Hematopoietic multipotent progenitor cell treated with erythropoietin and hydrocortisone succinate and interleukin-3 and kit ligand, for 6 days (in vitro differentiated cells): ENCODE results near the gene TMEM184A.

Experiments used
- DNase-seq: peaks from one replicate; pipeline ENCODE4 v3.0.0-alpha.2; 2015

TMEM184A gene

DNA sequence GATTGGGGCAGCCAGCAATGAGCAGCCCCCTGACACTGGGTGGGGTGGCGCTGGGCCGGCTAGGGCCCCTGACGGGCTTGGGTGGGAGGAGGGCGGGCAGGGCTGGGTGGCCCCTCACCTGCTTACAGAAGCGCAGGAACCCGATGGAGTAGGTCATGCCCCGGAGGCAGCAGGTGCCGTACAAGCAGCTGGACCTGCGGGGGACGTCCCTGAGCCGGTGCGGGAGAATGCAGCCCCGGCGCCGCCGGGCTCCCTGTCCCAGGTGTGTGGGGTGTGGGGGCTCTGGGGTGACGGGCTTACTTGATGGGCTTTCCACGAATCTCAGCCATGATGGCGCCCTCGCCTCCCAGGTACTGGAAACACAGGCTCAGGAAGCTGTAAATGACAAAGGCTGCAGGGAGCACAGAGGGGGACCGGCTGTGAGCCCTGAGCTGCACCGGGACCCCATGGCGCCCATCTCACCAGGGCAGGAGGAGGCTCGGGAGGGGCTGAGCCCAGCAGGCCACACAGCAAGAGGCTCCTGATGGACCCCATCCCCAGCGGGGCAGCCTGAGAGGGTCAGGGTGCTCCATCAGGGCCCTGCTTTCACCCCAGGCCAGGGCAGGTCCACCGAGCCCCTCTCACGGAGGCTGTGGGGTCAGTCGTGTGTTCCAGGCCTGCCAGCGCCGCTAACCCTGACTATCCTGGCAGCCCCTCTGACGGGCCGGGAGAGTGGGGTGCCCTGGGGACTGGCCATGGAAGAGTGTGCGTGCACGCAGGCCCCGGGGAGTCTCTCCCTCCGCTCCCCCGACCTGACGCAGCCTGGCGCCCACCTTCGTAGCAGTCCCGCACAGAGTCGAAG, 5.8 kb downstream of the TMEM184A start:
- DNase-seq = no peak

DNA sequence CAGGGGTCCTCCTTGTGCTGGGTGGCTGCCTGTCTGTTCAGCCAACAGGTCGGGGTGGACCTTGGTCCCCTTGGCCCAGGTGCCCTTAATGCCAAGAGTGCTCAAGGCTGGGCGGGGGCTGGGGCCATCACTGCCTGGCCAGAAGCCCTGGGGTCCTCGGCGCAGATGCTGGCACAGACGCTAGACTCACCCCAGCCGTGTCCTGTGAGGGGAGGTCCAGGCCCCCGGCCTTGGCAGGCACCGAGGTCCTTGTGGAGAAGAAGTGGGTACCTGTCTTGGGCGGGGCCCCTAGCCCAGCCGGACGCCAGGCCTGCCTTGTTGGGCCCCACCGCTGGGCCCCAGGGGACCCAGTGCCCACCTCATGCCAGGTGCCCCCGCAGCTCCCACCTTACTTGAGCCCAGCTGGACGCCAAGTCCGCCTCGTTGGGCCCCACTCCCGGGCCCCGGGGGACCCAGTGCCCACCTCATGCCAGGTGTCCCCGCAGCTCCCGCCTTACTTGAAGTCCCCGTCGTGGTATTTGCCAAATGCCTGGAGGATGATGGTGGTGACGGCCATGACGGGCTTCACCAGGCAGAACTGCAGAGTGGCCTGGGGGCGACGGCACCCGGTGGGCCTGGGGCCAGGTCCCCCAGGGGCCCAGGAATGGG, 6.5 kb downstream of the TMEM184A start:
- no peak for DNase-seq

- DNase-seq = no peak
Measured at GRCh38 chr7:1548944-1549343, 7.1 kb downstream of the TMEM184A start.

DNA sequence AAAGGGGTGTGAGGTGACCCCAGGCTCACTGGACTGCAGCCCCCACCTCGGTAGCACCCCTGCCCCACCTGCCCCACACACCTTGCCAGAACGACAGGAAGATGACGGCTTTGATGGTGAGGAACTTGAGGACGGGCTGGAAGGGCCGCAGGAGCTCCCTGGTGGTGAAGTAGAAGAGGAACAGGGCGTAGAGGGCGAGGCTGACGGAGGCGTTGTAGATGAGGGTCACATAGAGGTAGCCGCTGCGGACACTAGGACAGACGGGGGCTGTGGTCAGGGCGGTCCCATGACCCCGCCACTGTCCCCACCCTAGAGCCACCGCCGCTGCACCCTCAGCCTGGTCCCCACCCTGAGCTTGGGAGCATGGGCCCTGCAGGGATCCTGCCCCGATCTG, 7.6 kb downstream of the TMEM184A start:
- DNase-seq = peak; percentile 54

- no peak for DNase-seq
Measured at GRCh38 chr7:1547777-1548437, 8.1 kb downstream of the TMEM184A start.

DNA sequence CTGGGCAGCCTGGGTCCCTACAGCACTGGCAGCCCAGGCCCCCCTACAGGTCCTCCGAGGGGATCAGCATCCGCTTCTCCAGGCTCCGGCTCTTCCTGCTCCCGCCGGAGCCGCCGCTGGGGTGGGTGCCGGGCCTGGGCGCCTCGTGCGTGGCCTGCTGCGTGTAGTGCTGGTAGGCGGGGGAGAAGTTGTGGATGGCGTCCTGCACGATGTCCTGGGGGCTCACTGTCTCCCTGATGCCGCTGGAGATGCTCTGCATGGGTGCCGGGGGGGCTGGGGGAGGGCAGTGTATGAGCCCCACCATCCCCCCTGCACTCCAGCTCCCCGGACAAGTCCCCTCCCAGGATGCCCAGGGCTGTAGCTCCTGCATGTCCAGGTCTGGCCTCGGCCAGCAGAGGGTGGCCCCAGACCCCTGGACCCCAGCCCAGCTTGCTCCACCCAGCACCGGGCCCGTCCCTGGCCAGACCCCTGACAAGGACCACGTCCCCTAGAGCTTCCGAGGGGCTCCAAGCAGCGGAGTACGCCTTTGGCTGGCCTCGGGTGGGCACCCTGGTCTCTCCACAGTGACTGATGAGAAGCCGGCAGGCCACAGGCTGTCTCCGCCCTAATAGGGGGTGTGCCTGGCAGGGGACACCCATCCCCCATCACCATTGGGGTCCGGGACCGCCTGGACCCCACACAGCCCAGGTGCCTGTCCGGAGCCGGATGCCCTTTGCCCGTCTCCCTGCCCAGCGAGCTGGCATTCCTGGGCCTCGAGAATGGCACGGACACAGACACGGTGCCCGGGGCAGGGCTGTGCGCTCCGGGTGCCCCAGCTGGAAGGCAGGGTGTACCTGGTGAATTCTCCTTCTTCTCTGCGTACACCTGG, 8.9 kb downstream of the TMEM184A start:
- DNase-seq = no peak

- DNase-seq = no peak
Measured at GRCh38 chr7:1546274-1546908, 9.6 kb downstream of the TMEM184A start.

GRCh38 chr7:1545417-1546246, 10.4 kb downstream of the TMEM184A start:
- no peak for DNase-seq

DNA sequence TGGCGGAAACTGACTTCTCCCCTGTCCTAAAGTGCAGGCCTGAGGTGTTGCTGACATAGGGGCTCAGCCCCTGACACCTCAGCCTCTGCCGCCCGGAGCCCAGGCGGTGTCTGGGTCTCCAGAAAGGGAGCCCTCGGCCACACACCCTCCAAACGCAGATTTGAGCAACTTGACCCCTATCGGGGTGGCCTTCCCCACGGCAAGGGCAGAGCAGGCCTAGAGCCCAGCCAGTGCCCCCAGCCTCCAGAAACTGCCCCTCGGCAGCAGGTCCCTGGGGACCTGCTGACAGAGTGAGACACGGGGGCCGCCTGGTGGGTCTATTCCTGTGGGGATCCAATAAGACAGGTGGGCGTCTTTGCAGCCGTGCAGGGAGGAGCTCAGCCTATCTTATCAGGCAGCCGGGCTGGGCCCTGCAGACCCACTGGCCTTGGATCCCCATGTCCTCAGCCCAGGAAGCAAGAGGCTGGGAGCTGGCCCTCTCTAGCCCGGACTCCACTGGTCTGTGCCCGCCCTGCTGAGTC, 11.0 kb downstream of the TMEM184A start:
- no peak for DNase-seq

GRCh38 chr7:1544178-1544895, 11.7 kb downstream of the TMEM184A start:
- DNase-seq = no peak

DNA sequence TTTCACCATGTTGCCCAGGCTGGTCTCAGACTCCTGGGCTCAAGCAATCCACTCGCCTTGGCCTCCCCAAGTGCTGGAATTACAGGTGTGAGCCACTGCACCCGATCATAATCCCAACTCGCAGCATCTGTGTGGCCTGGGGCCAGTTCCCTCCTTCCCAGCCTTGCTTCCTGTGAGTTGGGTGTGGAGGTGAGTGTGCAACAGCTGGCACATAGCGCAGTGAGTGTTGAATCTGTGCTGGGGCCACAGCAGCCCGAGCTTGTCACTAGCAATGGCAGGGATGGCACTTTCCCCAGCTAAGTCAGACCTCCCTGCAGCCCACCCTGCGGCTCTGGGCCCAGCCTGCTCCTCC, 12.2 kb downstream of the TMEM184A start:
- no peak for DNase-seq

DNA sequence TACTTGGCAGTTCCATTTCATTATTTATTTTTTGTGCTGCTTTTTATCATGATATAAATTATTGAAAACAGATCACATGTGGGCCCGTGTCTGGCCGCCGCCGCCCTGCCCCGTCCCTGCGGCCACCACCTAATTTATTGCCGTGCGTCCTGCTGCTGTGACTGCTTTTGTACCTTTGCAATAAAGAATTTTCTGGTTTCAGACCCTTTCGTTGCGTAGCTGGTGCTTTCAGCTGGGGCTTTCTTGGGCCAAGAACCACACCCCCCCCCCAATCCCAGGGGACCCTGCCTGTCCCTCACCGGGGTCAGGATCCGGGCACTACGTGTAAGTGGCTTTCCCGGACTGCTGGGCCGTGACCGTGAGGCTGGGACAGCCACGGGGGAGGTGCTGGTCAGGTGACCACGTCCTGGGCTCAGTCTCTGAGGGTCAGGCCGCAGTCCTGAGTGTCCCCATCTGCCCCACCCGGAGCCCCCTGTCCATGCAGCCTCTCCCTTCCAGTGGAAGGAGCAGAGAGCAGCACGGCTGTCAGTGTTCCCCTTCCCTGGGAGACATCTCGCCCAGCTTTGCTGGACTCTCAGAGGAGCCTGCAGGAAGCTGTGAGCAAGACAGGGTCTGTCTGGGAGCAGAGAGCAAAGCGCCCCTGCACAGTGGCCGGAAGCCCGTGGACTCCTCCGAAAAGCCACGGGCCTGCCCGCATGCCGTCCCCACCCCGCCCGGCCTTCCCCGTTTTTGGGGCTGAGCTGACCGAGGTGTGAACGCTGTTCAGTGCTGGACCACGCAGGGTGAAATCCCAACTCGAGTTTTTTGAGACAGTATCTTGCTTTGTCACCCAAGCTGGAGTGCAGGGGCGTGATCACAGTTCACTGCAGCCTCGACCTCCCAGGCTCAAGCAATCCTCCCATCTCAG, 12.9 kb downstream of the TMEM184A start:
- no peak for DNase-seq

DNA sequence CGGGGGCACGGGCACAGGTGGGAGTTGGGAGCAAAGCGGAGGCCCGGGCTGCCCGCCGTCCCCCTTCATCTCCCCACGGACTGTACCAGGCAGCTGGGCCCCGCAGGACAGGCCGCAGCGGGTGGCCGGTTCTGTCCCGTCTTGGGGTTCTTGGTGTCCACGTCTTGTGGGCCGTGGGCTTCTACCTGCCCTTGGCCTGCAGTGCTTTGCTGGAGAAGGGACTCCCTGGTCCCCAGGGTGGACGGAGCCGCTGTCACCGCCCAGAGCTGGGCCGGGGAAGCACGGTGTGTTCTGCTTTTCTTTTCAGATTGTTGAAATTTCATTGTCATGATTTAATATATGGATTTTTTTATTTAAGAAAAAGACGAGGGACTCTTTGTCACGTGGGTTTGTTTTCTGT, 13.7 kb downstream of the TMEM184A start:
- no peak for DNase-seq

DNA sequence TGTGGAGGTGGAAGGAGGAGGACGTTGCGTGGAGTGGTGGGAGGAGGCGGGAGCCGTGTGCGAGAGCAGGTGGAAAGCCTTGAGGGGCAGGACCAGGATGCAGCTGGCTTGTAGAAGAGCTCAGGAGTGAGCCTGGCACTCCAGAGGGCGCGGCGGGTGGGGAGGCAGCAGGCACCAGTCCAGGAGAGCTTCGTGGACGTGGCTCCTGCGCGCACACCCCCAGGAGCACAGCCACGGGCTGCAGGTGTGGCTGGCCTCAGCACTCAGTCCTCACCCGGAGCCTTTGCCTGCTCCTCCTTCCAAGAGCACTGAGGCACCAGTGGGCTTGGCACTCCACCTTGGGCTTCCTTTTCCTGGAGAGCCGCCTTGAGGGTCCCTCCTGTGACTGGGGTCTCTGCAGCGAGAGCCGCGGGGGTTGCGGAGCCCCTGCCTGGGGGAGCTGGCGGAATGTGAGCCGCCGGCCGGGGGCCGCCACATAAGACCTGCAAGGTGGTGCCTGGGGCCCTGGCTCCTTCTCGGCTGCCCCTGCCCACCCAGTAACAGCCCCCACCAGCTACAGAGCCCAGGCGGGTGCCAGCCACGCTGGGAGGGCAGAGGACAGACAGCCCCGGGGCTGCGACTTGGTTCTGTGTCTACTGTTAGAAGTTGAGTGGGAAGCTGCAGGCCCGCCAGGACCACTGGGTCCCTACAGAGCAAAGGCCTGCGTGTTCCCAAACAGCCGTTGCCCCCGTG, 14.4 kb downstream of the TMEM184A start:
- DNase-seq = no peak

GRCh38 chr7:1540776-1541271, 15.2 kb downstream of the TMEM184A start:
- no peak for DNase-seq

DNA sequence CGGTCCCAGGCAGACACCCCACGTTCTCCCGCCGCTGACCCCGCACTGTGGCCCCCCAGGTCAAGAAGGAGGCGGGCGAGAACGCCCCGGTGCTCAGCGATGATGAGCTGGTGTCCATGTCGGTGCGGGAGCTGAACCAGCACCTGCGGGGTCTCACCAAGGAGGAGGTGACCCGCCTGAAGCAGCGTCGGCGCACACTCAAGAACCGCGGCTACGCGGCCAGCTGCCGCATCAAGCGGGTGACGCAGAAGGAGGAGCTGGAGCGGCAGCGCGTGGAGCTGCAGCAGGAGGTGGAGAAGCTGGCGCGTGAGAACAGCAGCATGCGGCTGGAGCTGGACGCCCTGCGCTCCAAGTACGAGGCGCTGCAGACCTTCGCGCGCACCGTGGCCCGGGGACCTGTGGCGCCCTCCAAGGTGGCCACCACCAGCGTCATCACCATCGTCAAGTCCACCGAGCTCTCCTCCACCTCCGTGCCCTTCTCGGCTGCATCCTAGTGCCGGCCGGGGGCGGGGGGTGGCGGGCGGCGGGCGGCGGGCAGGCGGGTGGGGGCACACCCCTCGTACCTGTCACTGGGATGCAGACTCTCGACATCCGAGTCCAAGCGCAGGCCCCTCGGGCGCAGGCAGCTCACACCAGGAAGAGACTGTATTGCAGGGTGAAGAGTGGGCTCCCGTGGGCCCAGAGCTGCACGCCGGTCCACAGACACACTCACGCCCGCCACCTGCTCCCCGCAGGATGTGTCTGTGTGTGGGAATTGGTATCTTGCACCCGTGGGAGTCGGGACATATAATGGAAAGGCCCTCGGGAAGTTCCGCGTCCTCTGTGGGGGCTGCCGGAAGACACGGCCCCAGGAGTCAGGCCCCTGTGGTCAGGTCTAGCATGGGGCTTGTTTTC, 15.9 kb downstream of the TMEM184A start:
- DNase-seq = no peak

- DNase-seq = no peak
Measured at GRCh38 chr7:1539181-1539881, 16.7 kb downstream of the TMEM184A start.
